Neural cell (in vitro differentiated cells): Measurements from ENCODE around the gene EPAS1. TPM values are rescaled to one million over a fixed set of nuclear protein-coding genes. Genes with fewer than 3 reads are reported as not detected.

Experiments
- H2AFZ ChIP-seq: fragments of 200-600, 300-800 bp; sonication (generic), shearing (Covaris generic); 2 replicates; pipeline ENCODE4 v1.6.0; 2014; ENCODE audit warnings: low read depth, mild to moderate bottlenecking, antibody characterized with exemption, low read length, moderate library complexity
- H3F3A ChIP-seq: fragments of 200-600 bp; shearing (Covaris generic); 2 replicates; pipeline ENCODE4 v1.6.1; 2016; ENCODE audit warnings: mild to moderate bottlenecking, moderate library complexity, mixed read lengths, antibody characterized with exemption, low read length; ENCODE audit not compliant: insufficient read depth, poor library complexity, severe bottlenecking
- H3K27ac ChIP-seq: fragments of 200-600, 300-800 bp; sonication (generic), shearing (Covaris generic); 2 replicates; pipeline ENCODE4 v1.5.1; 2014; ENCODE audit warnings: mild to moderate bottlenecking, low read length, moderate library complexity
- H3K27me3 ChIP-seq: fragments of 300-800, 200-600 bp; sonication (generic), shearing (Covaris generic); 2 replicates; pipeline ENCODE4 v1.6.0; 2014; ENCODE audit warnings: mild to moderate bottlenecking, low read depth, low read length, moderate library complexity; ENCODE audit not compliant: insufficient read depth
- H3K36me3 ChIP-seq: fragments of 300-800, 200-600 bp; sonication (generic), shearing (Covaris generic); 2 replicates; pipeline ENCODE4 v1.5.1; 2014; ENCODE audit warnings: mild to moderate bottlenecking, antibody characterized with exemption, low read length, moderate library complexity; ENCODE audit not compliant: insufficient read depth
- H3K4me2 ChIP-seq: fragments of 300-800, 200-600 bp; sonication (generic), shearing (Covaris generic); 2 replicates; pipeline ENCODE4 v1.6.0; 2014; ENCODE audit warnings: mild to moderate bottlenecking, low read length
- H3K4me3 ChIP-seq: fragments of 300-800, 200-600 bp; sonication (generic), shearing (Covaris generic); 2 replicates; pipeline ENCODE4 v1.5.1; 2014; ENCODE audit warnings: mild to moderate bottlenecking, low read length, moderate library complexity
- H3K79me2 ChIP-seq: fragments of 200-600 bp; shearing (Covaris generic); replicated peaks from 2 replicates; pipeline ENCODE4 v1.6.0; 2014; ENCODE audit warnings: mild to moderate bottlenecking, low read length, moderate library complexity; ENCODE audit not compliant: insufficient read depth
- H3K9ac ChIP-seq: fragments of 300-800, 200-600 bp; sonication (generic), shearing (Covaris generic); 2 replicates; pipeline ENCODE4 v1.6.1; 2016; ENCODE audit warnings: mild to moderate bottlenecking, low read length, mixed read lengths
- H3K9me2 ChIP-seq: fragments of 200-600 bp; shearing (Covaris generic); 2 replicates; pipeline ENCODE4 v1.6.1; 2016; ENCODE audit warnings: mild to moderate bottlenecking, low read length, mixed read lengths; ENCODE audit not compliant: insufficient read depth
- H3K9me3 ChIP-seq: fragments of 200-600, 300-800 bp; sonication (generic), shearing (Covaris generic); 2 replicates; pipeline ENCODE4 v1.6.1; 2016; ENCODE audit warnings: mild to moderate bottlenecking, mixed run types, low read length, moderate library complexity, mixed read lengths
- H4K20me1 ChIP-seq: fragments of 200-600 bp; shearing (Covaris generic); 2 replicates; pipeline ENCODE4 v1.6.1; 2016; ENCODE audit warnings: mild to moderate bottlenecking, mixed run types; ENCODE audit not compliant: insufficient read depth
- EP300 ChIP-seq: fragments of 450-650 bp; conservative IDR thresholded peaks from 2 replicates; pipeline ENCODE4 v1.6.1; 2014; ENCODE audit warnings: antibody characterized with exemption, mild to moderate bottlenecking, moderate library complexity; ENCODE audit not compliant: poor library complexity, severe bottlenecking
- EZH2 ChIP-seq: fragments of 200-600, 300-800 bp; shearing (Covaris generic), sonication (generic); IDR thresholded peaks from 2 replicates; pipeline ENCODE4 v1.6.1; 2014; ENCODE audit warnings: antibody characterized with exemption, low read length, borderline replicate concordance, mild to moderate bottlenecking; ENCODE audit not compliant: insufficient read depth, poor library complexity, severe bottlenecking
- MXI1 ChIP-seq: fragments of 450-650 bp; conservative IDR thresholded peaks from 2 replicates; pipeline ENCODE4 v1.6.1; 2014; ENCODE audit warnings: antibody characterized with exemption, mild to moderate bottlenecking; ENCODE audit not compliant: poor library complexity, severe bottlenecking
- POLR2AphosphoS5 ChIP-seq: IDR thresholded peaks from 2 replicates; pipeline ENCODE4 v1.6.1; 2012
- RAD21 ChIP-seq: fragments of 450-650 bp; conservative IDR thresholded peaks from 2 replicates; pipeline ENCODE4 v1.6.1; 2014; ENCODE audit warnings: antibody characterized with exemption, mild to moderate bottlenecking, moderate library complexity
- SMC3 ChIP-seq: fragments of 450-650 bp; conservative IDR thresholded peaks from 2 replicates; pipeline ENCODE4 v1.6.1; 2014; ENCODE audit warnings: antibody characterized with exemption, mild to moderate bottlenecking, moderate library complexity; ENCODE audit not compliant: poor library complexity
- TAF1 ChIP-seq: IDR thresholded peaks from 2 replicates; pipeline ENCODE4 v1.6.1; 2012; ENCODE audit warnings: low read depth
- polyA plus RNA-seq: library from polyadenylated mRNA; depleted of rRNA; stranded (reverse); fragments of >200 nt; gene quantifications from 2 replicates; pipeline ENCODE4 v1.2.3, GENCODE V29; 2014
- TF ChIP-seq, protein P1 (sequence below): fragments of 450-650 bp; IDR thresholded peaks from 2 replicates; pipeline ENCODE4 v1.5.1; 2014; ENCODE audit warnings: antibody characterized with exemption, mild to moderate bottlenecking, moderate library complexity; ENCODE audit not compliant: poor library complexity, severe bottlenecking
- TF ChIP-seq, protein P2 (sequence below): IDR thresholded peaks from 2 replicates; pipeline ENCODE4 v1.6.1; 2012; ENCODE audit warnings: borderline replicate concordance

The EPAS1 gene
- polyA plus RNA-seq, 1 donor from 2014 or later, result not detected

DNA sequence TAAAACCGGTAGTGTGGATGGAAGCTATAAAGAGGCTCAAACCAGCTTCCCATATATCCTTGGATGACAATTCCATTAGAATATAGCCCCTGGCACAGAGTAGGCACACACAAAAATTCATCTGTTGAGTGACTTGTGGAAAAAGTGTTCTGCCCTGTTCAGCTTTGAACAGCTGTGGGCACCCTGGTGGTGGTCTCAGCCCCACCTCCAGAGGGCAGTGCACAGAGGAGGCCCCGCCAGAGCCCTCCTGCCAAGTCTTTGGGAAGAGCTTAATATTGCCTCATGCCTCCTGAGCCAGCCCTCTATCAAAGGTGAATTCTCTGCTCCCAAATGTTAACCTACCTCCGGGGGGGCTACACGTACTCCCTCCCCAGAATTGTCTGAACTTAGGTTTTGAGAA lies 30.4 kb downstream of the EPAS1 start:
- Histone ChIP-seq H3K79me2 (no peaks in the 10 kb centered on the region), H3K27me3 (no peaks in the 10 kb centered on the region), H3K9ac (no peak overlapping the region), H3K9me2 (no peaks in the 10 kb centered on the region), H4K20me1 (no peaks in the 10 kb centered on the region), H3K4me3 (no peak overlapping the region), H3K4me2 (no peak overlapping the region), H3F3A (no peaks in the 10 kb centered on the region), H3K36me3 (no peaks in the 10 kb centered on the region), H3K9me3 (no peaks in the 10 kb centered on the region), H2AFZ (no peak overlapping the region), H3K27ac (no peak overlapping the region)
- TF ChIP-seq SMC3 (no peak), POLR2AphosphoS5 (no peak), TAF1 (no peak), EZH2 (no peak), EP300 (no peak), MXI1 (no peak), RAD21 (no peak)
- TF ChIP-seq, protein P1, sequence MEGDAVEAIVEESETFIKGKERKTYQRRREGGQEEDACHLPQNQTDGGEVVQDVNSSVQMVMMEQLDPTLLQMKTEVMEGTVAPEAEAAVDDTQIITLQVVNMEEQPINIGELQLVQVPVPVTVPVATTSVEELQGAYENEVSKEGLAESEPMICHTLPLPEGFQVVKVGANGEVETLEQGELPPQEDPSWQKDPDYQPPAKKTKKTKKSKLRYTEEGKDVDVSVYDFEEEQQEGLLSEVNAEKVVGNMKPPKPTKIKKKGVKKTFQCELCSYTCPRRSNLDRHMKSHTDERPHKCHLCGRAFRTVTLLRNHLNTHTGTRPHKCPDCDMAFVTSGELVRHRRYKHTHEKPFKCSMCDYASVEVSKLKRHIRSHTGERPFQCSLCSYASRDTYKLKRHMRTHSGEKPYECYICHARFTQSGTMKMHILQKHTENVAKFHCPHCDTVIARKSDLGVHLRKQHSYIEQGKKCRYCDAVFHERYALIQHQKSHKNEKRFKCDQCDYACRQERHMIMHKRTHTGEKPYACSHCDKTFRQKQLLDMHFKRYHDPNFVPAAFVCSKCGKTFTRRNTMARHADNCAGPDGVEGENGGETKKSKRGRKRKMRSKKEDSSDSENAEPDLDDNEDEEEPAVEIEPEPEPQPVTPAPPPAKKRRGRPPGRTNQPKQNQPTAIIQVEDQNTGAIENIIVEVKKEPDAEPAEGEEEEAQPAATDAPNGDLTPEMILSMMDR, result no peak
- TF ChIP-seq, protein P2, sequence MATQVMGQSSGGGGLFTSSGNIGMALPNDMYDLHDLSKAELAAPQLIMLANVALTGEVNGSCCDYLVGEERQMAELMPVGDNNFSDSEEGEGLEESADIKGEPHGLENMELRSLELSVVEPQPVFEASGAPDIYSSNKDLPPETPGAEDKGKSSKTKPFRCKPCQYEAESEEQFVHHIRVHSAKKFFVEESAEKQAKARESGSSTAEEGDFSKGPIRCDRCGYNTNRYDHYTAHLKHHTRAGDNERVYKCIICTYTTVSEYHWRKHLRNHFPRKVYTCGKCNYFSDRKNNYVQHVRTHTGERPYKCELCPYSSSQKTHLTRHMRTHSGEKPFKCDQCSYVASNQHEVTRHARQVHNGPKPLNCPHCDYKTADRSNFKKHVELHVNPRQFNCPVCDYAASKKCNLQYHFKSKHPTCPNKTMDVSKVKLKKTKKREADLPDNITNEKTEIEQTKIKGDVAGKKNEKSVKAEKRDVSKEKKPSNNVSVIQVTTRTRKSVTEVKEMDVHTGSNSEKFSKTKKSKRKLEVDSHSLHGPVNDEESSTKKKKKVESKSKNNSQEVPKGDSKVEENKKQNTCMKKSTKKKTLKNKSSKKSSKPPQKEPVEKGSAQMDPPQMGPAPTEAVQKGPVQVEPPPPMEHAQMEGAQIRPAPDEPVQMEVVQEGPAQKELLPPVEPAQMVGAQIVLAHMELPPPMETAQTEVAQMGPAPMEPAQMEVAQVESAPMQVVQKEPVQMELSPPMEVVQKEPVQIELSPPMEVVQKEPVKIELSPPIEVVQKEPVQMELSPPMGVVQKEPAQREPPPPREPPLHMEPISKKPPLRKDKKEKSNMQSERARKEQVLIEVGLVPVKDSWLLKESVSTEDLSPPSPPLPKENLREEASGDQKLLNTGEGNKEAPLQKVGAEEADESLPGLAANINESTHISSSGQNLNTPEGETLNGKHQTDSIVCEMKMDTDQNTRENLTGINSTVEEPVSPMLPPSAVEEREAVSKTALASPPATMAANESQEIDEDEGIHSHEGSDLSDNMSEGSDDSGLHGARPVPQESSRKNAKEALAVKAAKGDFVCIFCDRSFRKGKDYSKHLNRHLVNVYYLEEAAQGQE, result no peak

DNA sequence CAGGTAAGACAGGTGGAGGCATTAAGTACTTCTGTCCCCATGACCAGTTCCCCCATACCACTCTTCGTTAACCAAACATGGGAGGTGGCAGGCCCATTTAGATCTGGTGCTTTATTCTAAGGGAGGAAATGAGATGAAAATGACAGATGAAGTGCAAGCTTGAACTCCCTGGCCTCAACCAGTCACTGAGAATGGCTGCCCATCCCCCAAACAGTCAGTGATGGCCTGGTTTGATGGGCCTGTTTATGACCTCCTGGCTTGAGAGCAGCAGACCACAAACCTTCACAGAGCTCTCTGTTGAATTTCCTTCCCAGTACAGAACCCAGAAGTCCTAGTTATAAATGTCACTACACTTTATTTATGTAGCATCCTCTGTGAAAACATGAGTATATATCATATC lies 31.1 kb downstream of the EPAS1 start:
- Histone ChIP-seq H3K4me2 (no peak overlapping the region), H3K36me3 (no peaks in the 10 kb centered on the region), H3K9ac (no peak overlapping the region), H2AFZ (no peak overlapping the region), H3K9me3 (no peaks in the 10 kb centered on the region), H3K4me3 (no peak overlapping the region), H3F3A (no peaks in the 10 kb centered on the region), H3K9me2 (no peaks in the 10 kb centered on the region), H3K79me2 (no peaks in the 10 kb centered on the region), H4K20me1 (no peaks in the 10 kb centered on the region), H3K27me3 (no peaks in the 10 kb centered on the region), H3K27ac (no peak overlapping the region)
- TF ChIP-seq EZH2 (no peak), TAF1 (no peak), EP300 (no peak), RAD21 (no peak), POLR2AphosphoS5 (no peak), MXI1 (no peak), SMC3 (no peak)
- TF ChIP-seq, protein P1, result no peak
- TF ChIP-seq, protein P2, result no peak
